Dedifferentiated amniotic fluid mesenchymal stem cell (primary cell): ENCODE measurements around the gene RAB6B.
A peak's percentile ranks its signal among the peaks of the same experiment; 100 is the strongest.

ENCODE experiments used
- DNase-seq: peaks from one replicate; pipeline ENCODE4 v3.0.0-alpha.2; 2016; ENCODE audit errors: extremely low spot score

The RAB6B gene

GRCh38 chr3:133895208-133896001 is at the start of gene RAB6B:
Gene RAB6B, minus strand, starts transcription at chr3:133895882. Its CDS starts 416 bp downstream, at chr3:133895466.
- peak; percentile 31 for DNase-seq

GRCh38 chr3:133944641-133945380 is 49.1 kb upstream of the RAB6B start:
- DNase-seq, result no peak

- no peak for DNase-seq
Measured at GRCh38 chr3:133944181-133944580, 48.5 kb upstream of the RAB6B start.

DNA sequence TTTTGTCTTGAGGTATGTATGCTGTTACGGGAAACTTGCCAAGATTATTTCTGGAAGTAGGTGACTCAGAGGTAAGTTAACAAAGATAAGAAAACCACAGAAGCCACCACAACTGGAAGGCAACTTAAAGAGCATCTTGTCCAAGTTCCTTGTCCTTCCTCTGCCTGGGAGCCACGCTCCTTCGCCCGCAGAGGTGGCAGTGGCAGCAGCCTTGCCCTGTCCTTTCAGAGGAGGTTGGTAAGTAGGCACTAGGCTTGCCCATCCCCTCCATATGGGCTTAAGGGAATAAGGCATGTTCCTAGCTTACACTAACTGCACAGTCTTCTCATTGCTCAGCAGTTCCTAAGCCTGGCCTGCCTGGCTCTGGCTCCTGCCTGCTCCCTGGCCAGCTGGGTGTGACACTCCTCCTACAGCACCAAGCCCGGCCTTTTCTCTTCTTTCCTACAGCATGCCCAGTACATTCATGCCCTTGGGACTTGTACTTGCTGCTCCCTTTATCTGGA is 48.0 kb upstream of the RAB6B start:
- DNase-seq, result peak; percentile 26

DNA sequence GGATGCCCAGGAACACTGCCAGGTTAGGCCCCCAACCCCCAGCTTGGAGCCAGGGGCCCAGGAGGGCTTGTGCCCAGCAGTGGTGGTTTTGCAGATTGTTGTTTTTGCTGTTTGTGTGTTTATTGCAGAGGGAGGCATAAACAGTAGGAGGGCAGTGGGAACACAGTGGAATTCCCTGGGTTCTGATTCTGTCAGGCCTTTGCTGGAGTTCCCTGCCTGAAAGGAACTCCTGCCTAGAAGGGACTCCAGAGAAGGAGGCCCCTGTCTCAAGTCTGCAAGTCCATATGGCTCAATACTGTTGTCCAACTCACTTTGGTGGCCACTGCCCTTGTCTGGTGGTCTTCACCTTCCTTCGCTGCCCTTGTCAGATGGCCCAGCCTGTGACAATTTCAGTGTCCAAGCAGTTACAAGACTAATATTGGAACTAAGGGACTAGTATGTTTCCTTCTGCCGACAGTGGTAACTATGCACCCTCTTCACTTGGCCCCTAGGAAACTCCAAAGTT is 47.4 kb upstream of the RAB6B start:
- no peak for DNase-seq

- DNase-seq, result no peak
Measured at GRCh38 chr3:133941415-133941821, 45.7 kb upstream of the RAB6B start.

DNA sequence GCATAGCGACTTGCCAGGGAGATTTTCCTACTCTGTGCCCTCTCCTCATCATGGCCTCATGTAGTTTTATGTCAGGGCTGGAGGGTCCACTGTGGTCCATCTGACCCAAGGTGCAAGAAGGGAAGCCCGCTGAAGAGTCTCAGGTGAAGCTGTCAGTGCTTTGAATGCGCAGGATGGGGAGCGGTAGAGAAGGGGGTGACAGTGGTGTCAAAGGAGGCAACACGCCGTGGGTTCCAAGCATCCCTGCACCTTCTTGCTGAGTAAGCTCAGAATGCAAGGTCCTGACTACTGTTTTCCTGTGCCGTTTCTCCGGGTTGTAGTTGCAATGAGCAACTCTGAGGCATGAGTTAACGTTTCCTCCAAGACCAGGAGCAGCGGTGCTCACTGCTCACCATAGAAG is 44.9 kb upstream of the RAB6B start:
- no peak for DNase-seq

GRCh38 chr3:133939463-133939835 is 43.8 kb upstream of the RAB6B start:
- DNase-seq, result no peak

DNA sequence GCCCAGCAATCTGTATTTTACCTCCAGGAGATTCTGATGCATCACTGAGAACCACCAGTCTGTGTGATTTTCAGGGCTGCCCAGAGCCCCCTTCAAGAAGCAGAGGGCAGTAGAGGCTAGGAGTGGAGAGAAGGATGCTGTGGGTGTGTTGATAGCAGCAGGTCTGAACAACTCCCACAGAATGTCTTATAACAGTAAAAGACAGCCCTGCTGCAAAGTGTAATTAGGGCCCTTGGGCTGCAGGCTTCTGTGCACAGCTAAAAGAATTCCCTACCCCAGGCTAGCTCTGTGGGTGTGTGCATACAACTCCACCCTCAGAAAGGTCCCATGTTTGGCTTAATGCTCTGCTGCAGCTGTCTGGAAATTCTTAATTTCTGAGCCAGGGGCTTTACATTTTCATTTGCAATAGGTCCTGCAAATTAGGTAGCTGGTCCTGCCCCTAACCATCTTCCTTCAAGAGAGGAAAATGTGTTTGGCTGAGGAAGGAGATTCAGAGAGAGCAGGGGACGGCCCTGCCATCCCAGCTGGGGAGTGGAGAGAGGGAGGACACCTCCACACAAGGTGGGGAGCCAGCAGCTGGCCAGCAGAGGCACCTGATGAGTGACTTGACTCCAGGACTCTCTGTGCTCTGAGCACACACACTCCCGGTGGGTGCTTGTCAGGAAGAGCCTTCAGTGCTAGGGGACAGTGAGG is 43.2 kb upstream of the RAB6B start:
- DNase-seq, result no peak

GRCh38 chr3:133937756-133938601 is 42.3 kb upstream of the RAB6B start:
- DNase-seq, result peak; percentile 63

GRCh38 chr3:133937061-133937686 is 41.5 kb upstream of the RAB6B start:
- no peak for DNase-seq

- no peak for DNase-seq
Measured at GRCh38 chr3:133935843-133936769, 40.4 kb upstream of the RAB6B start.

GRCh38 chr3:133934996-133935842 is 39.5 kb upstream of the RAB6B start:
- no peak for DNase-seq

GRCh38 chr3:133934073-133934970 is 38.6 kb upstream of the RAB6B start:
- no peak for DNase-seq

- DNase-seq, result no peak
Measured at GRCh38 chr3:133933097-133934024, 37.7 kb upstream of the RAB6B start.

GRCh38 chr3:133932009-133932408 is 36.3 kb upstream of the RAB6B start:
- no peak for DNase-seq

DNA sequence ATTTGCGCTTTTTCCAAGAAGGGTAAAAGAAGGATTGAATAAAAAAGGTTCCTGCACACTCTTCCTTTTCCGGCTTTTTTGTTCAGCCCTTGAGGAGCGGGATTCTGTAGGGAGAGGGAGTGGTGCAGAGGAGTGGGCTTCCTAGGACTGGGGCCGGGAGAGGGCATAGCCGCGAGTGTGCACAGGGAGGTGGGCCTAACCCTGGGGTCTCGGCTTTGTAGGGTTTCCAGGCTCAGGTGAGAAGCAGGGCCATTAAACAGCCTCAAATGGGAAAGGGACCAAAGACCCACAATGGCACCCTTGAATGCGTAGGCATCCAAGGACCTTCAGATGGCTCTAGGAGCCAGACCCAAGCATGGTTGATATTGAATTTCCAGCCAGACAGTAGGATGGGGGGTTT is 35.4 kb upstream of the RAB6B start:
- no peak for DNase-seq
